ENCODE results near the gene PDGFC. TPM values are rescaled to one million over a fixed set of nuclear protein-coding genes. Genes with fewer than 3 reads are reported as not detected.

The PDGFC gene
- total and polyA plus RNA-seq, 2 of the 13 experiments (the other 11 are each of a cell fraction or from before 2014, with no cell fraction given) = 4.6 to 9.1 TPM

DNA sequence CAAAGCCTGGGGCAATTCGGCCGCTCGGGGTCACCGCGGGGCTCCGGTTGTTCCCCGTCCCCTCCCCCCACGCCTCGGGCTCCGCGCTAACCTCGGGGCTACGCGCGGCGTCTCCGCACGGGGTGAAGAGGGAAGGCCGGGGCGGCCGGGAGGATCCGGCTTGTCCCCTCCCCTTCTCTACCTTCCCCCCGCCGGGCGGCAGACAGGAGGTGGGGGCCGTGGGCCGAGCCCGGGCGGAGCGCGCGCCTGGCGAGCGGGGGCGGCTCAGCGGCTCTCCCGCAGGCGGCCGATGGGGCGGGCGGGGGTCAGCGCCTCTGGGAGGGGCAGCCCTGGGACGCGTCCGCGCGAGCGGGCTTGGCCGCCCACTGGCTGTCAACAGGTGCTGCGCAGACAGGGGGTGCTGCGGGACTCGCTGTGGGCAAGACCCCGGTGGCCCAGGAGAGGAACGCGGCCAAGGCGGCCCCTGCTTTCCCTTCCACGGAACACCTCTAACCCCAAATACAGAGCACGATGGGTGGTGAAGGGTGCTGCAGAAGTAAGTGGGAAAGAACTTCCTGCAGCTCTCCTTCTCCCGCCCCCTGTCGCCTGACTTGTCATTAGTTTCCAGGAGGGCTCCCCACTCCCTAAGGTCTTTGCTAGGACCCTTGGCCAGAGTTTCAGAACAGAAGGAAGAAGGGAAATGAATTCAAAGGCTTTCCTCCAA is at the start of gene PDGFC (continued):
- TF ChIP-seq, protein P1, sequence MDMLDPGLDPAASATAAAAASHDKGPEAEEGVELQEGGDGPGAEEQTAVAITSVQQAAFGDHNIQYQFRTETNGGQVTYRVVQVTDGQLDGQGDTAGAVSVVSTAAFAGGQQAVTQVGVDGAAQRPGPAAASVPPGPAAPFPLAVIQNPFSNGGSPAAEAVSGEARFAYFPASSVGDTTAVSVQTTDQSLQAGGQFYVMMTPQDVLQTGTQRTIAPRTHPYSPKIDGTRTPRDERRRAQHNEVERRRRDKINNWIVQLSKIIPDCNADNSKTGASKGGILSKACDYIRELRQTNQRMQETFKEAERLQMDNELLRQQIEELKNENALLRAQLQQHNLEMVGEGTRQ (IDR thresholded peaks at IDR 0.05; ENCODE audit: low read depth, low read length) = no peak
- TF ChIP-seq, protein P1 (CRISPR knock-in tag; IDR thresholded peaks at IDR 0.05; ENCODE audit: borderline replicate concordance) = no peak
- TF ChIP-seq POLR2G (IDR thresholded peaks at IDR 0.05; ENCODE audit: low read depth, low read length) (peak; percentile 69), RBM39 (IDR thresholded peaks at IDR 0.05; ENCODE audit: low read depth, low read length, poor library complexity, severe bottlenecking) (peak; percentile 19), ZKSCAN5 (CRISPR knock-in tag; IDR thresholded peaks at IDR 0.05) (no peak), RAD51 (IDR thresholded peaks at IDR 0.05; ENCODE audit: borderline replicate concordance) (no peak), ZNF749 (CRISPR knock-in tag; IDR thresholded peaks at IDR 0.05; ENCODE audit: borderline replicate concordance) (no peak), ZNF282 (IDR thresholded peaks at IDR 0.05; ENCODE audit: partially characterized antibody) (no peak), TOPORS (CRISPR knock-in tag; IDR thresholded peaks at IDR 0.05) (0 out of 2 replicates have a peak, but pooled peaks have one; percentile 26), ZNF343 (CRISPR knock-in tag; IDR thresholded peaks at IDR 0.05) (no peak), ATM (IDR thresholded peaks at IDR 0.05; ENCODE audit: borderline replicate concordance) (no peak), ZNF446 (CRISPR knock-in tag; IDR thresholded peaks at IDR 0.05) (peak; percentile 30; the same call in 1 of the 2 replicates), ASH2L (IDR thresholded peaks at IDR 0.05; ENCODE audit: insufficient read length, low read depth, low read length) (peak; percentile 52)
- TF ChIP-seq, protein P2, sequence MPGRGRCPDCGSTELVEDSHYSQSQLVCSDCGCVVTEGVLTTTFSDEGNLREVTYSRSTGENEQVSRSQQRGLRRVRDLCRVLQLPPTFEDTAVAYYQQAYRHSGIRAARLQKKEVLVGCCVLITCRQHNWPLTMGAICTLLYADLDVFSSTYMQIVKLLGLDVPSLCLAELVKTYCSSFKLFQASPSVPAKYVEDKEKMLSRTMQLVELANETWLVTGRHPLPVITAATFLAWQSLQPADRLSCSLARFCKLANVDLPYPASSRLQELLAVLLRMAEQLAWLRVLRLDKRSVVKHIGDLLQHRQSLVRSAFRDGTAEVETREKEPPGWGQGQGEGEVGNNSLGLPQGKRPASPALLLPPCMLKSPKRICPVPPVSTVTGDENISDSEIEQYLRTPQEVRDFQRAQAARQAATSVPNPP (CRISPR knock-in tag; IDR thresholded peaks at IDR 0.05) = peak; percentile 38; the same call in 1 of the 2 replicates
- TF ChIP-seq, protein P3, sequence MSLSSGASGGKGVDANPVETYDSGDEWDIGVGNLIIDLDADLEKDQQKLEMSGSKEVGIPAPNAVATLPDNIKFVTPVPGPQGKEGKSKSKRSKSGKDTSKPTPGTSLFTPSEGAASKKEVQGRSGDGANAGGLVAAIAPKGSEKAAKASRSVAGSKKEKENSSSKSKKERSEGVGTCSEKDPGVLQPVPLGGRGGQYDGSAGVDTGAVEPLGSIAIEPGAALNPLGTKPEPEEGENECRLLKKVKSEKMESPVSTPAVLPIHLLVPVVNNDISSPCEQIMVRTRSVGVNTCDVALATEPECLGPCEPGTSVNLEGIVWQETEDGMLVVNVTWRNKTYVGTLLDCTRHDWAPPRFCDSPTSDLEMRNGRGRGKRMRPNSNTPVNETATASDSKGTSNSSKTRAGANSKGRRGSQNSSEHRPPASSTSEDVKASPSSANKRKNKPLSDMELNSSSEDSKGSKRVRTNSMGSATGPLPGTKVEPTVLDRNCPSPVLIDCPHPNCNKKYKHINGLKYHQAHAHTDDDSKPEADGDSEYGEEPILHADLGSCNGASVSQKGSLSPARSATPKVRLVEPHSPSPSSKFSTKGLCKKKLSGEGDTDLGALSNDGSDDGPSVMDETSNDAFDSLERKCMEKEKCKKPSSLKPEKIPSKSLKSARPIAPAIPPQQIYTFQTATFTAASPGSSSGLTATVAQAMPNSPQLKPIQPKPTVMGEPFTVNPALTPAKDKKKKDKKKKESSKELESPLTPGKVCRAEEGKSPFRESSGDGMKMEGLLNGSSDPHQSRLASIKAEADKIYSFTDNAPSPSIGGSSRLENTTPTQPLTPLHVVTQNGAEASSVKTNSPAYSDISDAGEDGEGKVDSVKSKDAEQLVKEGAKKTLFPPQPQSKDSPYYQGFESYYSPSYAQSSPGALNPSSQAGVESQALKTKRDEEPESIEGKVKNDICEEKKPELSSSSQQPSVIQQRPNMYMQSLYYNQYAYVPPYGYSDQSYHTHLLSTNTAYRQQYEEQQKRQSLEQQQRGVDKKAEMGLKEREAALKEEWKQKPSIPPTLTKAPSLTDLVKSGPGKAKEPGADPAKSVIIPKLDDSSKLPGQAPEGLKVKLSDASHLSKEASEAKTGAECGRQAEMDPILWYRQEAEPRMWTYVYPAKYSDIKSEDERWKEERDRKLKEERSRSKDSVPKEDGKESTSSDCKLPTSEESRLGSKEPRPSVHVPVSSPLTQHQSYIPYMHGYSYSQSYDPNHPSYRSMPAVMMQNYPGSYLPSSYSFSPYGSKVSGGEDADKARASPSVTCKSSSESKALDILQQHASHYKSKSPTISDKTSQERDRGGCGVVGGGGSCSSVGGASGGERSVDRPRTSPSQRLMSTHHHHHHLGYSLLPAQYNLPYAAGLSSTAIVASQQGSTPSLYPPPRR (CRISPR knock-in tag; IDR thresholded peaks at IDR 0.05; ENCODE audit: borderline replicate concordance) = no peak
- TF ChIP-seq, protein P4, sequence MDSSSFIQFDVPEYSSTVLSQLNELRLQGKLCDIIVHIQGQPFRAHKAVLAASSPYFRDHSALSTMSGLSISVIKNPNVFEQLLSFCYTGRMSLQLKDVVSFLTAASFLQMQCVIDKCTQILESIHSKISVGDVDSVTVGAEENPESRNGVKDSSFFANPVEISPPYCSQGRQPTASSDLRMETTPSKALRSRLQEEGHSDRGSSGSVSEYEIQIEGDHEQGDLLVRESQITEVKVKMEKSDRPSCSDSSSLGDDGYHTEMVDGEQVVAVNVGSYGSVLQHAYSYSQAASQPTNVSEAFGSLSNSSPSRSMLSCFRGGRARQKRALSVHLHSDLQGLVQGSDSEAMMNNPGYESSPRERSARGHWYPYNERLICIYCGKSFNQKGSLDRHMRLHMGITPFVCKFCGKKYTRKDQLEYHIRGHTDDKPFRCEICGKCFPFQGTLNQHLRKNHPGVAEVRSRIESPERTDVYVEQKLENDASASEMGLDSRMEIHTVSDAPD (CRISPR knock-in tag; IDR thresholded peaks at IDR 0.05) = no peak
- TF ChIP-seq, protein P5, sequence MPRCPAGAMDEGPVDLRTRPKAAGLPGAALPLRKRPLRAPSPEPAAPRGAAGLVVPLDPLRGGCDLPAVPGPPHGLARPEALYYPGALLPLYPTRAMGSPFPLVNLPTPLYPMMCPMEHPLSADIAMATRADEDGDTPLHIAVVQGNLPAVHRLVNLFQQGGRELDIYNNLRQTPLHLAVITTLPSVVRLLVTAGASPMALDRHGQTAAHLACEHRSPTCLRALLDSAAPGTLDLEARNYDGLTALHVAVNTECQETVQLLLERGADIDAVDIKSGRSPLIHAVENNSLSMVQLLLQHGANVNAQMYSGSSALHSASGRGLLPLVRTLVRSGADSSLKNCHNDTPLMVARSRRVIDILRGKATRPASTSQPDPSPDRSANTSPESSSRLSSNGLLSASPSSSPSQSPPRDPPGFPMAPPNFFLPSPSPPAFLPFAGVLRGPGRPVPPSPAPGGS (CRISPR knock-in tag; IDR thresholded peaks at IDR 0.05) = no peak

Measured in HepG2 (cell line).